Measurements from ENCODE around the gene KLRB1. TPM values are rescaled to one million over a fixed set of nuclear protein-coding genes. Genes with fewer than 3 reads are reported as not detected.

The KLRB1 gene
- total RNA-seq, 1 donor from 2014 or later, result 4.3 TPM

DNA sequence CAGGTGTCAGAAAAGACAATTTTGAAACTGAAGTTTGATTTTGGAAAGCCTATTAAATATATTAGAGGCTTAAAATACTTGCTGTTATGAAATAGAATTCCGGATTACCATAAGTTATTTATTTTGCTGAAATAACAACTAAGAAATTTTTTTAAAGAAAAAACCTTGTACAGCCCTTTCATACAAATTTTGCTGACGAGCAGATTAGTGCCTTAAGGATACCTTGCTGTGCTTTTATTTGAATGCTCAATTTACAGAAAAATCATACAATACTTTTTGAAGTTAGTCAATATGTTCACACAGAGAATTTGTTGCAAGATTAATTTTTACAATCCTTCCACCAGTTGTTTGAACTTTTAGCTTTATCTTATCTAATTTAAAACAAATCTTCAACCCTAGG, 32.3 kb upstream of the KLRB1 start:
- peaks cover 11% of the 10 kb centered on the region for H3K4me1 ChIP-seq
- intact Hi-C loops (cut with DNase I), result no loop called here
- no peaks in the 10 kb centered on the region for H3K9me3 ChIP-seq
- no peaks in the 10 kb centered on the region for H3K27me3 ChIP-seq (ENCODE audit: low read depth)
- H3K36me3 ChIP-seq, result no peaks in the 10 kb centered on the region
- H3K27ac ChIP-seq, result no peak overlapping the region
- TF ChIP-seq, protein P1, sequence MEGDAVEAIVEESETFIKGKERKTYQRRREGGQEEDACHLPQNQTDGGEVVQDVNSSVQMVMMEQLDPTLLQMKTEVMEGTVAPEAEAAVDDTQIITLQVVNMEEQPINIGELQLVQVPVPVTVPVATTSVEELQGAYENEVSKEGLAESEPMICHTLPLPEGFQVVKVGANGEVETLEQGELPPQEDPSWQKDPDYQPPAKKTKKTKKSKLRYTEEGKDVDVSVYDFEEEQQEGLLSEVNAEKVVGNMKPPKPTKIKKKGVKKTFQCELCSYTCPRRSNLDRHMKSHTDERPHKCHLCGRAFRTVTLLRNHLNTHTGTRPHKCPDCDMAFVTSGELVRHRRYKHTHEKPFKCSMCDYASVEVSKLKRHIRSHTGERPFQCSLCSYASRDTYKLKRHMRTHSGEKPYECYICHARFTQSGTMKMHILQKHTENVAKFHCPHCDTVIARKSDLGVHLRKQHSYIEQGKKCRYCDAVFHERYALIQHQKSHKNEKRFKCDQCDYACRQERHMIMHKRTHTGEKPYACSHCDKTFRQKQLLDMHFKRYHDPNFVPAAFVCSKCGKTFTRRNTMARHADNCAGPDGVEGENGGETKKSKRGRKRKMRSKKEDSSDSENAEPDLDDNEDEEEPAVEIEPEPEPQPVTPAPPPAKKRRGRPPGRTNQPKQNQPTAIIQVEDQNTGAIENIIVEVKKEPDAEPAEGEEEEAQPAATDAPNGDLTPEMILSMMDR (IDR thresholded peaks at IDR 0.05), result no peak
- ATAC-seq (no peak), DNase-seq (no peak)
- no peak overlapping the region for H3K4me3 ChIP-seq

DNA sequence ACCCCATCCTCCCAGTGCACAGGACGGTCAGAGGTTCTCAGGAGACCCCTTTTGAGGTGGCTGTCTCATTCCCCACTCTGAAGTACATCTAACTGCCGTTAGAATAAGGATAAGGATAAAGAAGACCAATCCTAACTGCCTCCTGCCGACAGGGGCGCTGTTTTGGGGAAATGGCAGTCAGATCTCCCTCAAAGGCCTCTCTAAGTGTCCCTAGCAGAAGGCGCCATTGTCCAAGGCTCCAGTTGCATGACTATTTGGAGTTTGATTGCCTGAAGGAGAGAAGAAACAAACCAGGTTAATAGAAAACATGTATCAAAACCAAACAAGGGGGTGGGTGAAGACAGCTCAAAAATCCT, 29.1 kb upstream of the KLRB1 start:
- Histone ChIP-seq H3K4me3 (no peak overlapping the region), H3K4me1 (peaks cover 19% of the 10 kb centered on the region), H3K9me3 (no peaks in the 10 kb centered on the region), H3K27ac (no peak overlapping the region), H3K36me3 (no peaks in the 10 kb centered on the region), H3K27me3 (ENCODE audit: low read depth) (no peaks in the 10 kb centered on the region)
- ATAC-seq (no peak), DNase-seq (no peak)
- intact Hi-C loops (cut with DNase I), result loop anchor here (5.0 kb wide), 1 partner anchor 70 kb away; no protein-coding TSS in a partner anchor
- TF ChIP-seq, protein P1 (IDR thresholded peaks at IDR 0.05), result no peak

DNA sequence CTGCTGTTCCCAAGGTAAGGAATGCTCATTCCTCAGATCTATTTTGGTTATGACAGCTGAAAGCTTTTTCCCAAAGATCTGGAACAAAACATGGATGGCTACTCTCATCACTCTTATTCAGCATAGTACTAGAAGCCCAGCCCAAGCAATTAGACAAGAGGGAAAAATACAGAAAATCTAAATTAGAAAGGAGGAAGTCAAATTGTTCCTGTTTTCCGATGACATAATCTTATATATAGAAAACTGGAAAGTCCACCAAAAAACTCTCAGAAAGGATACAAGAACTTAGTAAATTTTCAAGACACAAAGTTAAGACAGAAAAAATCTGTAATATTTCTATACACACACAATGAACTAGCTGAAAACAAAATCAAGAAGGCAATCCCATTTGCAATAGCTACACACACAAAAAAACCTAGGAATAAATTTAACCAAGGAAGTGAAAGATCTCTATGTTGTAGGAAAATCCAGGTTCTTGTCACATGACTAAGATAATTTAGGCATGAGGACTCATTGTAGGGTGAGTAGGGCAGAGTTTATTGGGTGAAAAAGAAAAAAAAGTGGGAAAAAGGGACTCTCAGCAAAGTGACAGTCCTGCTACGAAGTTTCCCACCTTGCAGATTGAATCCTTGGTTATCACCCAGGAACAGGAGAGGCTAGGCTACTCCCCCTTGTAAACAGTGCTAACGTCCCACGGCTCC, 28.6 kb upstream of the KLRB1 start:
- TF ChIP-seq, protein P1 (IDR thresholded peaks at IDR 0.05), result no peak
- no peak for DNase-seq
- no peaks in the 10 kb centered on the region for H3K27me3 ChIP-seq (ENCODE audit: low read depth)
- no peaks in the 10 kb centered on the region for H3K36me3 ChIP-seq
- no peak overlapping the region for H3K4me3 ChIP-seq
- intact Hi-C loops (cut with DNase I), result loop anchor here (5.0 kb wide), 1 partner anchor 71 kb away; no protein-coding TSS in a partner anchor
- ATAC-seq, result no peak
- H3K9me3 ChIP-seq, result no peaks in the 10 kb centered on the region
- peaks cover 19% of the 10 kb centered on the region for H3K4me1 ChIP-seq
- no peak overlapping the region for H3K27ac ChIP-seq

DNA sequence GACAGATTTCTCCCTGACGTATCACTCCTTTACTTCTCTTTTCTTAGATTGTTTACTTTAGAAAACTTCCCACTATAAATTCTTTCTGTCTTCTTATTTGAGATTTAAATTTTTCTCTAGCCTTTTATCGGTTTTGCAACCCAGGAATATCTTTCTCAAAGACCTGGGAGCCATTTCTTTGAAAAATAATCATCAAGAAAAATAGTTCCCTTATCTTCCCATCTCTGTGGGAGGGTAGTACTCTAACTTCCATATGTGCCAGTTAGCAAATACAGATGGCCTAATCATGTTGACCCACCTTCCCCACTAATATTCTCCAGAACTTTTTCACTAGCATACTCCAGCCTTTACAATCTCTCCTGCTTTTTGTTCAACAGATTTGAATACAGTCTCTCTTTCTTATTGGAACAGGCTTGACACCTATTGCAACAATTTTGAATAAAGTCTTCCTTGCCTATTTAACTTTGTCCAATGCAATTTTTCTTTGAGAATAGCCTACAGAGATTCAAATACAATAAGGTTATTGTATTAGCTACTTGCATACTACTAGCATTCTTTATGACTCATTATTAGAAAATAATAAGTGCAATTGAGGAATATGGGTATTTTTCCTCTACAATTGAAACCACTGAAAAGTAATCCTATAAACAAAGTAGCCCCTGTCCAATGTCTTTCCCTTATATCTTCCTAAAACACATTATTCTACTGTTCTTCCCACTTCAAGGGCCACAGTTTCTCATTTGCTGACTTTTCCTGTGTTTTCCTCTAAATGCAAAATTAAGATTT, 27.4 kb upstream of the KLRB1 start:
- no peak for ATAC-seq
- intact Hi-C loops (cut with DNase I), result loop anchor here (5.0 kb wide), 1 partner anchor 72 kb away; no protein-coding TSS in a partner anchor
- TF ChIP-seq, protein P1 (IDR thresholded peaks at IDR 0.05), result no peak

DNA sequence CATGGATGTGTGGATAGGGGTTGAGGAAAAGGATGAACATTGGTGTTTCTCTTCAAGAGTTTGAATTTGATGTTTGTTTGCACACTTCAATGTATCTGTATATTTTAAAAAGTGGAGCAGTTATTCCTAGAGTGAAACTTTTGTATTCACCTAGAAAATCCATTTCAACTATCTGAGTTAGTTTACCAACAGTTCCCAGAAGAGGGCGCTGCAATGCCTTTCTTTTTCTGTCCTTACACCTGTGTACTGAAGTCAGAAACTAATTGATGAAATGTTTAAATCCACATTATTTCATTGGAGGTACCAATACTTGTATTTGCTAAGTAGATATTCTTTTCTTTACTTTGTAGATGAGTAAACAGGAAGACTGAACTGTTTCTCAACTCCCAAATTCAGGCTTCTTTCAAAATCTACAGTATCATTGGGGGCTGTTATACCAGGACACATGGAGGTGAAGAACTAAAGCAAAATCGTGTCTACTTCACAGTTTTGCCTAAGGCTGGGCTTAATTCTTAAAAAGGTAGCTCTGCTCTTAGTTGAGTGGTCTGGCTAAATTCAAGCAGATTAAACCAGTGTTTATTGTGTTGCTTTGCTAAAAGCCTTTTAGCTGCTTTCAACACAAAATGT, 26.6 kb upstream of the KLRB1 start:
- ATAC-seq (peak; percentile 74 to 83), DNase-seq (no peak)
- no peak overlapping the region for H3K4me3 ChIP-seq
- H3K27ac ChIP-seq, result no peak overlapping the region
- H3K9me3 ChIP-seq, result no peaks in the 10 kb centered on the region
- TF ChIP-seq, protein P1 (IDR thresholded peaks at IDR 0.05), result peak; percentile 72
- no peaks in the 10 kb centered on the region for H3K27me3 ChIP-seq (ENCODE audit: low read depth)
- intact Hi-C loops (cut with DNase I), result no loop called here
- H3K36me3 ChIP-seq, result no peaks in the 10 kb centered on the region
- peaks cover 19% of the 10 kb centered on the region for H3K4me1 ChIP-seq

More for the DNA sequence above, 27.4 kb upstream of the KLRB1 start:
- Histone ChIP-seq H3K9me3 (no peaks in the 10 kb centered on the region), H3K27me3 (ENCODE audit: low read depth) (no peaks in the 10 kb centered on the region), H3K27ac (no peak overlapping the region), H3K4me3 (no peak overlapping the region), H3K4me1 (peaks cover 19% of the 10 kb centered on the region), H3K36me3 (no peaks in the 10 kb centered on the region)
- DNase-seq, result no peak
